GM19035 (cell line): ENCODE measurements around the gene EEIG1.
A peak's percentile ranks its signal among the peaks of the same experiment; 100 is the strongest.

Experiments used
- ATAC-seq: cut with Tn5 transposase; IDR thresholded peaks from one replicate; pipeline ENCODE4 v1.9.1; 2021; ENCODE audit not compliant: unreplicated experiment

The EEIG1 gene

DNA sequence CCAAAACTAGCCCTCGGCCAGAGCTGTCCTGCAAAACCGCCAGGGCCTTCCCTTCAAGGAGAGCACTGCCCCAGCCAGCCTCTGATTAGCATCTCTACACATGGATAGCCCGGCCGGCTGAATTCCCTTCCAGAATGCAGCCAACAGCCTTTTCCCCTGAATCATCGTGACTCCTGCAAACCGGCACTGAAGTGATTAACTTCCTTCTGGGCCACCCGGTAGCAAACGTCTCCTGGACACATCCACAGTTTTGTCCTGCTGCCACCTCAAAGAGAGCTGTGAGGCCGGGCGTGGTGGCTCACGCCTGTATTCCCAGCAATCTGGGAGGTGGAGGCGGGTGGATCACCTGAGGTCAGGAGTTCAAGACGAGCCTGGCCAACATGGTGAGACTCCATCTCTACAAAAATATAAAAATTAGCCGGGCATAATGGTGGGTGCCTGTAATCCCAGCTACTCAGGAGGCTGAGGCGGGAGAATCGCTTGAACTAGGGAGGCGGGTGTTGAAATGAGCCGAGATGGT, 21.1 kb upstream of the EEIG1 start:
- ATAC-seq = no peak

GRCh38 chr9:128001151-128001778, 20.5 kb upstream of the EEIG1 start:
- ATAC-seq = no peak

GRCh38 chr9:127999461-127999860, 18.7 kb upstream of the EEIG1 start:
- no peak for ATAC-seq

DNA sequence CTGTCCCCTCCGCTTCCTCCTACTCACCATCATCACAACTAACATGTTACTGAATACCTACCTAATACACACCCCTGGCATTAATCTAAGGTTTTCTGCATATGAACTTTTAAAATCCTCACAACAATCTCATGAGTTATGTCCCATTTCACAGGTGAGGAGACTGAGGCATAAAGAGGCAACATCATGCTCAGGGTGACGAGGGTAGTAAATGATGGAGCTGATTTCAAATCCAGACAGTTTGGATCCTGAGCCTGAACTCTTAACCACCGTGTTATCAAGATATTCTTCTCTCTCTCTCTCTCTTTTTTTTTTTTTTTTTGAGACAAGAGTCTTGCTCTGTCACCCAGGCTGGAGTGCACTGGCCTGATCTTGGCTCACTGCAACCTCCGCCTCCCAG, 12.9 kb upstream of the EEIG1 start:
- ATAC-seq = no peak

GRCh38 chr9:127991757-127992274, 11.0 kb upstream of the EEIG1 start:
- ATAC-seq = no peak

GRCh38 chr9:127991017-127991756, 10.4 kb upstream of the EEIG1 start:
- no peak for ATAC-seq

GRCh38 chr9:127990554-127990953, 9.8 kb upstream of the EEIG1 start:
- no peak for ATAC-seq

GRCh38 chr9:127989094-127989493, 8.3 kb upstream of the EEIG1 start:
- no peak for ATAC-seq

GRCh38 chr9:127987103-127987614, 6.4 kb upstream of the EEIG1 start:
- ATAC-seq = no peak

GRCh38 chr9:127985011-127985410, 4.2 kb upstream of the EEIG1 start:
- no peak for ATAC-seq

DNA sequence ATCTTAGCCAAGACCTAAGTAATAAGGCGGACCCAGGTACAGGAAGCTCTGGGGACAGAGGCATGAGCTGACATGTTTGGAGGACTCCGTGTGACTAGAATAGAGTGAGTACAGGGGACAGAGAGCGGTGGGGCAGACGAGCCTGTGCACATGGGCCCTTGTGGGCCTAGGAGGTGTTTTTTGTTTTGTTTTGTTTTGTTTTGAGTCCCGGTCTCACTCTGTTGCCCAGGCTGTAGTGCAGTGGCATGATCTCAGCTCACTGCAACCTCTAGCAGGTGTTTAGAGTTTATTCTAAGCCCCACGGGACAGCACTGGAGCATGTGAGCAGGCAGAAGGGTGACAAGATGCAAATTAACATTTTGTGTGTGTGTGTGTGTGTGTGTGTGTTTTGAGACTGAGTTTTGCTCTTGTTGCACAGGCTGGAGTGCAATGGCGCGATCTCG, 3.1 kb upstream of the EEIG1 start:
- peak; percentile 38 for ATAC-seq

GRCh38 chr9:127982912-127983311, 2.1 kb upstream of the EEIG1 start:
- ATAC-seq = no peak

DNA sequence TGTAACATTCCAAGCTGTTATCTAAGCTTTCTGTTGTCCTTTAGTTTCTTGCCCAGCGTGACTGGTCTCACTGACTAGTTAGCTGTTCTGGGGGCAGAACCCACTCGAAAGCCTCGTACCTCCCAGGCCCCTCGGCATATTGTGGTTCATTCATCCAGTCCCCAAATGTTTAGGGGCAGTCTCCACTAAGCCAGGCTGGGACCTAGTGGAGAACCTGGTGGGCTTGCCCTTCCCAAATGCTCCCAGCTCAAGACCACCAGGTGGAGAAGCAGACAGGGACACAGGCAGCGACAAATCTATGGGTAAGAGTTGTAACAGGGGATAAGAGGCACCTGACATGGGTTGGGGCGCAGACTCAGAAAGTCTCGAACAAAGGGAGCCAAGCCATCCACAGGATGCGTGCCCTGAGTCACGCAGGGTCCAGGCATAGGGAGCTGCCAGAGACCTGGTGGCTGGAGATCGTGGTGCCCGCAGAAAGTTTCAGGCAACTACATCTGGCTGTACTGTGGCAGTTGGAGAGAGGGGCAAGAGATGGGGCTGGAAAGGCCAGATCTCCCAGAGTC, 851 bp upstream of the EEIG1 start:
- no peak for ATAC-seq

DNA sequence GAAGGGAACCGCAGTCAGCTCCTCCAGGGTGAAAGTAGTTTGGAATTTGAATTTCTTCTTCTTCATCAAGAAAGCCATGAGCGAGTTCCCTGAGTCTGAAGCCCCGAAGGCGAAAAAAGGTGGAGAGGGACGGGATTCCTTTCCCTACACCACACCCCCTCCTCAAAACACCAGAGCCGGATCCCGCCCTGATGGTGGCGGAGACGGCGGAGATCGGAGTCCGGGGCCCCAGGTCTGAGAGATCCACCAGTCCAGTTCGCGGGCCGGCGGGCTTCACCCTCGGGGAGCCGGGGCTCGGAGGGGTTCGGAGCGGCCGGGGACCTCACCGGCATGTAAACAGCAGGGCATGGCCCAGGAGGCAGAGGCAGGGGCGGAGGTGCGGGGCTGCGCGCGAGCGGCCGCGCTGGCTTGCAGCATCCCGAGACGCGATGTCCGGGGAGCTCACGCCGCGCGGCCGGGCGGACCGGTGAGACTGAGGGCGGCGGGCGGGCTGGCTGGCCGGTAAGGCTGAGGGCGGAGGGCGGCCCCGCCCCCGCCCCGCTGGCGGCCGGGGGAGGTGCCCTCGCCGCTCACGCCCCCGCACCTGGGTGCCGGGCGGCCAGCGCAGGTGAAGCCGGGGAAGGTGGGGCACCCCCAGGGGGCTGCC, 606 bp downstream of the EEIG1 start:
- peak; percentile 39 for ATAC-seq

GRCh38 chr9:127979333-127980059, 1.3 kb downstream of the EEIG1 start:
- ATAC-seq = no peak

DNA sequence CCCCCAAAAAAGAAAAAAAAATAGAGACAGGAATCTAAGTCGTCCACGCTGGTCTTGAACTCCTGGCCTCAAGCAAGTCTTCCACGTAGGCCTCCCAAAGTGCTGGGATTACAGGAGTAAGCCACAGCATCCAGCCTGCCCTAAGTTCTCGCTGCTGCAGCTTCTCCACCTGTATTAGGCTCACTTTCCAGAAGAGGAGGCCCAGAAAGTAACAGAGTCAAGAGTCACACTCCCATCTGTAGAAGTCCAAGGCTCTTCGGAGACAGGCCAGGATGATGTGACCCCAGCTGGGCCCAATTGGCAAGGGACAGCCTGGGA, 1.8 kb downstream of the EEIG1 start:
- ATAC-seq = no peak

DNA sequence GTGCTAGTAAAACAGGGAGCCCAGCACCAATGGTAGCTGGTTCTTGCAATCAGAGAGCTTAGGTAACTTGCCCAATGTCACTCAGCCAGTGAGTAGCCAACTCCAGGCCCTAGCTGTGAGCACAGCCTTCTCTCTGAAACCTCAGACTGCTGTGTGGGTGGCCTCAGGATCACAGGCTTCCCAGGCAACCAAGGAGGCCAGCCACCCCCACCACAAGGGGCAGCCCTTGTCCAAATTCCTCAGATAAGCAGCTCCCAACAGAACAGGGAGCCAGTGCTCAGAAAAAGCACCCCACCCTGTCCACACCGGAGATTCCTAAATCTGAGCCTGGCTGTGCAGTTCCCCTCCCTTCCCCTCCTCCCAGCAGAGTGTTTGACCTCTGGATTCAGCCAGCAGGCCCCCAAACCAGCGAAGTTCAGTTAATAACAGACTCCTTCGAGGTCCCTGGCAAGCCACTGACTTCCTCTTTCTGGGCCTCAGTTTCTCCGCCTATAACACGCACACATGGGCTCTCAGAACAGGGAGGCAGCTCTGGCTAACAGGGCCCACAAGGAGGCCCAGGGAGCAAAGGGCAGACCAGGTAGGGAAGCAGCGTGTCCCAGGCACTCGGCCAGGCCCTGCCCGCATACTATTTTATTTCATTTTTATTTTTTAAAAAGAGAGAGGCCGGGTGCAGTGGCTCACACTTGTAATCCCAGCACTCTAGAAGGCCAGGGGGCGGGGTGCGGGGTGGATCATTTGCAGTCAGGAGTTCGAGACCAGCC, 2.7 kb downstream of the EEIG1 start:
- no peak for ATAC-seq

DNA sequence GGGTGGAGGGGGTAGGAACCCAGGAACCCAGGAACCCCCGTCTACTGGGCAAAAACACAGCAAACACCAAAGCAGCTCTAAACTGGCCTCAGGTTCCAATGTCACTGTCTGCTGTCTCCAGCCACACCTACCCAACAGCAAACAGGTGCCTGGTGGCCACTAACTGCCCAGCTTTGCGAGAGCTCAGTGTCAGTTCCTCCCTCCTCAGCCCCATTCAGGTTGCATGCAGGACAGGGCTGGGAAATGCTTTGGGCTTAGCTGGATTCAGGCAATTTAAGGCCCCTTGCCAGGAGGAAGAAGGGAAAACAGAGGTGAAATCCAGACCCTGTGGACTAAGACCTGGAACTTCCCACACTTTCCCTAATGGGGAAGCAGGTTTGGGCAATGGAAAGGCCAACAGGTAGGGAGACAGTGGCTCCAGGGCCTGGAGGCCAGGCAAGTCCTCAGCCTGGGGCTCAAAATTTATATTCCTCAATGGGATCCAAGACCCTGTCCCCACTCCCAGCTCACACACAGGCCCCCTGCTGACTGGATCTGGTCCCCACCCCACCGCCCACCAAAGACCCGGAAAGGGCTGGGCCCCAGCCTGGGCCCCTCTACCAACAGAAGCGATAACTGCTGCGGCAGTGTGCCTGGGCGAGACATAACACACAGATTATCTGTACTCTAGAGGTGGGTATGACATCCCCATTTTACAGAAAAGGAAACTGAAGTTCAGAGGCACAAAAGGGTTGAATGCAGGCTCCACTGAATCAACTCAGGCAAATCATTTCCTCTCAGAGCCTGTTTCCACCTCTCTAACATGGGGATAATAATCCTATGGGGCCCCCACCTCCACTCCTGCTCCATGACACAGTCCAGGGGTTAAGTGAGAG, 3.5 kb downstream of the EEIG1 start:
- no peak for ATAC-seq

GRCh38 chr9:127976498-127976897, 4.3 kb downstream of the EEIG1 start:
- ATAC-seq = no peak
